Spleen (tissue), 11 donors: ENCODE measurements around the gene CD8A. TPM values are rescaled to one million over a fixed set of nuclear protein-coding genes. Genes with fewer than 3 reads are reported as not detected.

Source experiments
- DNase-seq: peaks from one replicate; pipeline ENCODE4 v3.0.0-alpha.2; 2020
- H3K27ac ChIP-seq, 8 donors: fragments of 200-600 bp; sonication (generic) in 7 of 8; 1 replicate in 4 of 8; 2 replicates in 4 of 8; pipeline versions ENCODE4 v1.5.0 to v1.8.0; 2016 to 2021; ENCODE audit warnings: inconsistent platforms in 4 of 8, mild to moderate bottlenecking in 4 of 8, moderate library complexity in 1 of 8
- H3K27me3 ChIP-seq, 7 donors: fragments of 200-600 bp; sonication (generic) in 6 of 7; replicated peaks in 1 of 7; 1 replicate in 4 of 7; 2 replicates in 3 of 7; pipeline versions ENCODE4 v1.5.0 to v1.8.0; 2016 to 2021; ENCODE audit warnings: inconsistent platforms in 3 of 7, mild to moderate bottlenecking in 1 of 7
- H3K36me3 ChIP-seq, 6 donors: fragments of 200-600 bp; sonication (generic) in 5 of 6; 1 replicate in 4 of 6; 2 replicates in 2 of 6; pipeline versions ENCODE4 v1.5.0 to v1.8.0; 2016 to 2021; ENCODE audit warnings: inconsistent platforms in 2 of 6
- H3K4me1 ChIP-seq, 6 donors: fragments of 200-600 bp; sonication (generic) in 5 of 6; 1 replicate in 3 of 6; 2 replicates in 3 of 6; pipeline versions ENCODE4 v1.5.0 to v1.8.0; 2016 to 2021; ENCODE audit warnings: inconsistent platforms in 3 of 6
- H3K4me3 ChIP-seq, 8 donors: fragments of 200-600 bp; sonication (generic) in 7 of 8; 1 replicate in 4 of 8; 2 replicates in 4 of 8; pipeline versions ENCODE4 v1.5.0 to v1.8.0; 2016 to 2021; ENCODE audit warnings: inconsistent platforms in 4 of 8, mild to moderate bottlenecking in 4 of 8, moderate library complexity in 2 of 8
- H3K9me3 ChIP-seq, 8 donors: fragments of 200-600 bp; sonication (generic) in 7 of 8; 1 replicate in 4 of 8; 2 replicates in 4 of 8; pipeline versions ENCODE4 v1.5.0 to v1.8.0; 2016 to 2021; ENCODE audit warnings: inconsistent platforms in 4 of 8
- POLR2A ChIP-seq, 3 donors: fragments of 450-650 bp; IDR thresholded peaks; one replicate each; pipeline ENCODE4 v1.5.1; 2017; ENCODE audit warnings: antibody characterized with exemption in 3 of 3, mild to moderate bottlenecking in 1 of 3
- POLR2AphosphoS5 ChIP-seq, 3 donors: sonication (generic); formaldehyde crosslinking; IDR thresholded peaks; one replicate each; pipeline ENCODE4 v1.5.1; 2017; ENCODE audit warnings: antibody characterized with exemption in 3 of 3
- WGBS, 5 donors: extraction: QIAGEN DNeasy Blood & Tissue Kit in 3 of 5; methylation state at CpG; one replicate each; pipeline versions ENCODE4 v1.1.5 to v1.1.7; 2013 to 2018; 5-methylcytosine and 5-hydroxymethylcytosine counted together
- intact Hi-C: fragments of 100-400 bp; cut with DNase I; formaldehyde crosslinking; loops from one replicate; pipeline ENCODE4 v1.15.0; 2023; ENCODE audit warnings: low total_unique reads
- polyA plus RNA-seq, 3 donors: library from polyadenylated mRNA; stranded (reverse); fragments of 200-250 nt; gene quantifications; one replicate each; pipeline ENCODE4 v1.2.1, GENCODE V29; 2013
- total RNA-seq, 7 donors: library from RNA; depleted of rRNA in 3 of 7; stranded (reverse); fragments of >200 nt in 3 of 7; fragmentation: NEBNext Ultra II Directional in 4 of 7; extraction: Animal tissue kit (Norgen Biotek cat#: 25700) in 4 of 7; gene quantifications; one replicate each; pipeline versions ENCODE4 v1.1.0 to v1.2.1, GENCODE V29; 2016 to 2021
- TF ChIP-seq, protein P1 (sequence below), 11 experiments: fragments of 200-600 bp in 7 of 11; fragments of 450-650 bp in 4 of 11; sonication (generic) in 4 of 11; IDR thresholded peaks in 8 of 11; conservative IDR thresholded peaks in 3 of 11; 1 replicate in 7 of 11; 2 replicates in 4 of 11; pipeline versions ENCODE4 v1.4.0 to v1.8.0; 2016 to 2021; ENCODE audit warnings: antibody characterized with exemption in 11 of 11, inconsistent platforms in 4 of 11, mild to moderate bottlenecking in 1 of 11
- donor health status: healthy with polysubstance abuse.
- donor health status: DM: no; HTN: no; CAD: no; lungs with moderate emphysema.
- donor health status: DM: no; HTN: no; CAD: no.
- donor health status: Bipolar disorder and iron deficiency.
- donor health status: healthy.
- donor health status: DM: no; HTN: no; CAD: no.
- donor health status: DM: yes; HTN: yes; CAD: no.

CD8A gene
- total and polyA plus RNA-seq, 10 donors: 14.2 to 182 (median 95.8) TPM

DNA sequence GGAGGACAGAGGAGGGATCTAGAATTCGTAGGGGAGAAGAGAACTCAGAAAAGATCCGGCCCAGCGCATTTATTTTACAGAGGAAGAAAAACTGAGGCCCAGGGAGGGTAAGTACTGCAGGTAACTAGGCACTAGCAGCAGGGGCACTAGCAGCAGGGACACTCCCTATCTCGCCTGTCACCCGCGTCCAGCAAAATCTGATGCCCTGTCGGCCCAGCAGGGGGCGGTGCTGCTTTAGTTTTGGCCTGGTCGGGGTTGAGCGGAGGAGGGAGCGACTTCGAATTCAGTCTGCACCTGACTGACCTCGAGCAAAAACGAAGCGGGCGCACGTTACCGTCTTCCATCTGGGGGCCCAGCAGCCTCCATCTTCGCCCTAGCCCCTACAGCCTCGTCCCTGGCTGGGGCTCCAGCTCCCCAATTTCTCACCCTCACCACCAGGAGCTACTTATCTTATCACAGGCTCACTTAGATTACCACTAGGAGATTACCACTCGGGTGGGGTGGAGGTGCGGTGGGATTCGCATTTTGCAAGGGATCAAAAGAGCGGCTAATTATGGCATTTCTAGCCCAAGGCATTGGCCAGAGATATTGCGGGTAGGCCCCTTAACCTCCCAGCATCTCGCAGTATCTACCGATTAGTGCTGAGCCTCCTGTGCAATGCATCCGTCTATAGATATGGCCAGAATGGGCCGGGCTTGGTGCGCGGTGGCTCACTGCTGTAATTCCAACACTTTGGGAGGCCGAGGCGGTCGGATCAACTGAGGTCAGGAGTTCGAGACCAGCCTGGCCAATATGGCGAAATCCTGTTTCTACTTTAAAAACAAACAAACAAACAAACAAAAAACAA, 17.8 kb upstream of the CD8A start:
- Histone ChIP-seq H3K4me1 (peaks cover 4 to 42% (median 34%) of the 10 kb centered on the region in 6 donors), H3K4me3 (peak overlapping the region; percentile 24 to 71 (median 42)), H3K27me3 (peaks cover 0 to 43% (median 26%) of the 10 kb centered on the region in 7 donors), H3K27ac (peak overlapping the region; percentile 2 to 83 (median 70)), H3K9me3 (no peaks in the 10 kb centered on the region), H3K36me3 (no peaks in the 10 kb centered on the region)
- peak in 2 of 3 donors; percentile 62 to 64 for TF ChIP-seq POLR2AphosphoS5 (IDR thresholded peaks at IDR 0.05)
- TF ChIP-seq, protein P1, sequence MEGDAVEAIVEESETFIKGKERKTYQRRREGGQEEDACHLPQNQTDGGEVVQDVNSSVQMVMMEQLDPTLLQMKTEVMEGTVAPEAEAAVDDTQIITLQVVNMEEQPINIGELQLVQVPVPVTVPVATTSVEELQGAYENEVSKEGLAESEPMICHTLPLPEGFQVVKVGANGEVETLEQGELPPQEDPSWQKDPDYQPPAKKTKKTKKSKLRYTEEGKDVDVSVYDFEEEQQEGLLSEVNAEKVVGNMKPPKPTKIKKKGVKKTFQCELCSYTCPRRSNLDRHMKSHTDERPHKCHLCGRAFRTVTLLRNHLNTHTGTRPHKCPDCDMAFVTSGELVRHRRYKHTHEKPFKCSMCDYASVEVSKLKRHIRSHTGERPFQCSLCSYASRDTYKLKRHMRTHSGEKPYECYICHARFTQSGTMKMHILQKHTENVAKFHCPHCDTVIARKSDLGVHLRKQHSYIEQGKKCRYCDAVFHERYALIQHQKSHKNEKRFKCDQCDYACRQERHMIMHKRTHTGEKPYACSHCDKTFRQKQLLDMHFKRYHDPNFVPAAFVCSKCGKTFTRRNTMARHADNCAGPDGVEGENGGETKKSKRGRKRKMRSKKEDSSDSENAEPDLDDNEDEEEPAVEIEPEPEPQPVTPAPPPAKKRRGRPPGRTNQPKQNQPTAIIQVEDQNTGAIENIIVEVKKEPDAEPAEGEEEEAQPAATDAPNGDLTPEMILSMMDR (IDR thresholded peaks at IDR 0.05 in 8 of 11, conservative IDR thresholded peaks at IDR 0.05 in 3 of 11): peak; percentile 85 to 94 (median 92)
- no peak for TF ChIP-seq POLR2A (IDR thresholded peaks at IDR 0.05)
- intact Hi-C loops: no loop called here
- peak; percentile 97 for DNase-seq
- 12 to 28% (median 17%) methylated on average over 25 to 36 of the region's 36 CpGs for WGBS, 5 donors

DNA sequence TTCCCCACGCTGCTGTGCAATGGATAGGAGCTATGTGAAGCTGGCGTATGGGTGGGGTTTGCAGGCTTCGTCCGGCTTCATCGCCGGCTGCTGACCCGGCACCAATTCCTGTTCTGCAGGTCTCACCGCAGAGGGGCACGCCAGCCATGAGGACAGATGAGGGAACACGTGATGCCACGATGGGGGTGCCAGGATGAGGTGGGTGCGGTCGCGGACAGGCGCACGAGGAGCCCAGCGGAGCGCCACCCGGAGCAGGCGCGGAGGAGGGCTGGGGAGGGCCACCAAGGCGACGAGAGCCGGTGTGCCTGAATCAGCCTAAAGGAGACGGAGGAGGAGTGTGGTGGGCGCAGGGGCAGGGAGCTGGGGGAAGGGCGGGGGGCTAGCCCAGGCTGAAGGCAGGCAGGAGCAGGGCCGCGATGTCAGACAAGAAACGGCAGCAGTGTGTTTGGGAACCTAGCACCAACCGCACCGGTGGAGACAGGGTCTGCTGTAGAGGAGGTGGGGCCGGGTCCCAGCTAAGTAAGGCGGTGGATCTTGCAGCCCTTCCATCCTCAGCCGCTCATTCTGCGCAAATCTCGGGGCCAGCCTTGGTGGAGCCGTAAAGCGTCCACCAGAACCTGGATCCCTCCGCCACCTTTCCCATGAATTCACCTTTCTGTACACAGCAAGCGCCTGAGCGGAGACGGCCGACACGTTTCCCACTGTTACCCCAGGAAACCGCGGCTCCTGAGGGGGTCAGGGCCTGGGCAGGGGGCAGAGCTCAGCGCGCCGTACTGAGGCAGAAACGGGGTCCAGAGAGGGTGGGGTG, 17.0 kb upstream of the CD8A start:
- intact Hi-C loops: no loop called here
- Histone ChIP-seq H3K9me3 (no peaks in the 10 kb centered on the region), H3K27me3 (peaks cover 0 to 43% (median 26%) of the 10 kb centered on the region in 7 donors), H3K4me3 (peak overlapping the region; percentile 24 to 71 (median 42)), H3K4me1 (peaks cover 4 to 42% (median 34%) of the 10 kb centered on the region in 6 donors), H3K36me3 (no peaks in the 10 kb centered on the region), H3K27ac (peak overlapping the region; percentile 23 to 83 (median 70))
- peak; percentile 91 for DNase-seq
- TF ChIP-seq POLR2AphosphoS5 (IDR thresholded peaks at IDR 0.05): peak; percentile 86 to 89 (median 86)
- TF ChIP-seq POLR2A (IDR thresholded peaks at IDR 0.05): peak in 1 of 3 donors; percentile 13
- TF ChIP-seq, protein P1 (IDR thresholded peaks at IDR 0.05 in 8 of 11, conservative IDR thresholded peaks at IDR 0.05 in 3 of 11): no peak
- 1% methylated on average over 37 to 51 of the region's 51 CpGs for WGBS, 5 donors

DNA sequence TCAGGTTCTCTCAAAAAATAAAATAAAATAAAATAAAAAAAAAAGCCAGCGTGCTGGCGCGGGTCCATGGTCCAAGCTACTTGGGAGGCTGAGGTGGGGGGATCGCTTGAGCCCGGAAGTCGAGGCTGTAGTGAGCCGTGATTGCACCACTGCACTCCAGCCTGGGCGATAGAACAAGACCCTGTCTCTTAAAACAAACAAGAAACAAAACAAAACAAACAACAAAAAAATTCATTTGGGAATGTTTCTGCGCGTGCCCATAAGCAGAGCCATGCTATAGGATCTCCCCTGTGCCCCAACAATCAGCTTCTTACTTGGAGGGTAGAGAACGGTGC, 16.4 kb upstream of the CD8A start:
- no peaks in the 10 kb centered on the region for H3K36me3 ChIP-seq
- no peak for DNase-seq
- peaks cover 0 to 43% (median 26%) of the 10 kb centered on the region in 7 donors for H3K27me3 ChIP-seq
- no peaks in the 10 kb centered on the region for H3K9me3 ChIP-seq
- H3K27ac ChIP-seq: peak overlapping the region in 7 of 8 donors; percentile 23 to 83 (median 76)
- TF ChIP-seq POLR2AphosphoS5 (IDR thresholded peaks at IDR 0.05): no peak
- TF ChIP-seq, protein P1 (IDR thresholded peaks at IDR 0.05 in 8 of 11, conservative IDR thresholded peaks at IDR 0.05 in 3 of 11): no peak
- TF ChIP-seq POLR2A (IDR thresholded peaks at IDR 0.05): no peak
- 29 to 43% (median 37%) methylated on average over 11 of the region's 11 CpGs for WGBS, 5 donors
- H3K4me3 ChIP-seq: peak overlapping the region; percentile 24 to 71 (median 42)
- peaks cover 4 to 42% (median 34%) of the 10 kb centered on the region in 6 donors for H3K4me1 ChIP-seq
- intact Hi-C loops: no loop called here
